Measurements from ENCODE around the gene AGER. TPM values are rescaled to one million over a fixed set of nuclear protein-coding genes. Genes with fewer than 3 reads are reported as not detected.
"Not testable (repeated sequence)": the region's sequence is repeated elsewhere in the genome, so short reads cannot be mapped to it uniquely, and the experiment has no call there.

The AGER gene
- total and polyA plus RNA-seq, 2 donors: 1.5 to 7.6 TPM

DNA sequence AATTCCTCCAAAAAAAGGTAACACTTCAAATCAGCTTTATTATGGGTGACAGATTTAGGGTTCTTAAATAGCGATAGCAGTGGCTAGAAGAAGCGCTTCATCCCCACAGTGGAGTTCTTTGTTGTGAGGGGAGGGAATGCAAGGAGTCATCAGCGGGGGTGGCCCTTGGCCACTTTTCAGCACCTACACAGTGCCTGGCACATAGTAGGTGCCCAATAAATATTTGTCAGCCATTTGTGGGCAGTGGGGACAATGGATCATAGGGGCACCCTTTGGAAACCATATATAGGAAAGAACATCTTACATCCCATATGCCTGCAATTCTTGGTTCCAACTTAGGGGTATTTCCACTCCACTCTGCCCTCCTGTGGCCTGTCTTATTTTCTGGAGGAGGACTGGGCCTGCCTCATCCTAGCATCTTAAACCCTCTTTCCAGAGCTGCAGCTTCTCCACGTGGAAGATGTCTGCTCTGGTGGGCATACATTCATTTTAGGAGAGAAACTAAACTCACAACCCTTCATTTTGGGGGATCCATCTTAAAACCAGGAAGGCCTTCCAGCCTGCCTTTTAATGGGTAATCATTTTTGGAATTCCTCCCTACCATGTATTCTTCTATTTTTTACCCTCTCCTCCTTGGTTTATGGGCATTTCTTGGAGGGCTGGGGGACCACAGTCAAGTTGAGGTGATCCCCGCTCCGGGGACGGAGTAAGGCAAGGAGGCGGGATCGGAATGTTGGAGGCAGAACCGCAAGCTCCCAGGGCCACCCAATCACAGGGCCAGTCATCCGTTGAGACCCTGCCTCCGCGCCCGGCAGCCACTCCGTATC is 11.0 kb upstream of the AGER start:
- no peaks in the 10 kb centered on the region for H3K4me1 ChIP-seq (ENCODE audit: insufficient read depth)
- DNase-seq (ENCODE audit: extremely low spot score): no peak

DNA sequence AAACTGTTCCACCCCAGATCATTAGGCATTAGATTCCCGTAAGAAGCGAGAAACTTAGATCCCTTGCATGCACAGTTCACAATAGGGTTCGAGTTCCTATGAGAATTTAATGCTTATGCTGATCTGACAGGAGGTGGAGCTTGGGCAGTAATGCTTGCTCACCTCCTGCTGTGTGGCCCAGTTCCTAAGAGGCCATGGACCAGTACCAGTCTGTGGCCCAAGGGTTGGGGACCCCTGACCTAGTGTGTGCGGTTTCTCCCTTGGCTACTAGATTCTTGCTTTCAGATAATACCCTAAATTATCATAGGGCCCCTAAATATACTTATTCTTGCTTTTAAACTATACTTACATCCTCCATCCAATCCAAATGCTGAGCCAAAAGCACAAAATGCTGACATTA is 10.3 kb upstream of the AGER start:
- WGBS: 93% methylated on average over 4 of the region's 4 CpGs
- DNase-seq (ENCODE audit: extremely low spot score): no peak
- Histone ChIP-seq H3K27ac (ENCODE audit: low read depth) (no peak overlapping the region), H3K36me3 (ENCODE audit: insufficient read depth) (no peaks in the 10 kb centered on the region), H3K4me3 (ENCODE audit: low read depth, low read length) (no peak overlapping the region), H3K4me1 (ENCODE audit: insufficient read depth) (no peaks in the 10 kb centered on the region)

More for the DNA sequence above, 11.0 kb upstream of the AGER start:
- H3K27ac ChIP-seq (ENCODE audit: low read depth): peak overlapping the region; percentile 76
- H3K4me3 ChIP-seq (ENCODE audit: low read depth, low read length): peak overlapping the region; percentile 6
- H3K36me3 ChIP-seq (ENCODE audit: insufficient read depth): no peaks in the 10 kb centered on the region
- WGBS: 15% methylated on average over 15 of the region's 15 CpGs

DNA sequence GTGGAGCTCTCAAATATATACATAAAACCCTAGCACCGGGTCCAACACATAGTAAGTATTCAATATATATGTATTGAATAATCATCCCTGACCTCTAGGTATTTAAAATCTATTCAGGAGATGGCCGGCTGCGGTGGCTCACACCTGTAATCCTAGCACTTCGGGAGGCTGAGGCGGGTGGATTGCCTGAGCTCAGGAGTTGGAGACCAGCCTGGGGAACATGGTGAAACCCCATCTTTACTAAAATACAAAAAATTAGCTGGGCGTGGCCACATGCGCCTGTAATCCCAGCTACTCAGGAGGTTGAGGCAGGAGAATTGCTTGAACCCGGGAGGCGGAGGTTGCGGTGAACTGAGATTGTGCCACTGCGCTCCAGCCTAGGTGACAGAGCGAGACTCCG is 9.0 kb upstream of the AGER start:
- not testable (repeated sequence) for H3K36me3 ChIP-seq (ENCODE audit: insufficient read depth); DNase-seq (ENCODE audit: extremely low spot score); H3K4me1 ChIP-seq (ENCODE audit: insufficient read depth); H3K4me3 ChIP-seq (ENCODE audit: low read depth, low read length); H3K27ac ChIP-seq (ENCODE audit: low read depth)
- WGBS: 78% methylated on average over 13 of the region's 13 CpGs

DNA sequence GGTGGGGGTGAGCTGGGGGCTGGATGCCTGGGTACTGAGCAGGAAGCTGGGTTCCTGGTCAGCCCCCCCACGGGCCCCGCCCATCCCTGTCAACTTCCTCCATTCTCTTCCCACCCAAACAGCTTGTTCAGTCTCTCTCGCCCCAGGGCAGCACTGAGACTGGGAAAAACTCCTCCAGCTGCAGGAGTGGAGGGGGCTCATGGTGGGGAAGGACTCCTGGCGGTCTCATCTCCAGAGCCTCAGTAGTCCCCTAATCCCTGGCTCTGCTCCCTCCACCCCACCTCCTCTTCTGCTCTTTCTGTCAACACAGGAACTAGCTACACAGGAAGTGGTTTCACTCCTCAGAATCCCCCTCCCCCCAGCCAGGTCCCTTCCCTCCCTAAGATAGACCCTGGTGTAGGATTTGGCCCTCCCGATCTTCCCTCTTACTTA is 8.6 kb upstream of the AGER start, which contains the start of gene GPSM3:
GPSM3 (minus strand) TSS at position 36 of the 432 bp plus-strand sequence. CDS start 130 bp downstream, outside the sequence.
- Histone ChIP-seq H3K4me1 (ENCODE audit: insufficient read depth) (no peaks in the 10 kb centered on the region), H3K27ac (ENCODE audit: low read depth) (peak within 1 kb of the TSS; percentile 90), H3K4me3 (ENCODE audit: low read depth, low read length) (peak within 1 kb of the TSS; percentile 42), H3K36me3 (ENCODE audit: insufficient read depth) (no peaks in the 10 kb centered on the region)
- DNase-seq (ENCODE audit: extremely low spot score): no peak
- 18% methylated on average over 5 of the region's 5 CpGs for WGBS

DNA sequence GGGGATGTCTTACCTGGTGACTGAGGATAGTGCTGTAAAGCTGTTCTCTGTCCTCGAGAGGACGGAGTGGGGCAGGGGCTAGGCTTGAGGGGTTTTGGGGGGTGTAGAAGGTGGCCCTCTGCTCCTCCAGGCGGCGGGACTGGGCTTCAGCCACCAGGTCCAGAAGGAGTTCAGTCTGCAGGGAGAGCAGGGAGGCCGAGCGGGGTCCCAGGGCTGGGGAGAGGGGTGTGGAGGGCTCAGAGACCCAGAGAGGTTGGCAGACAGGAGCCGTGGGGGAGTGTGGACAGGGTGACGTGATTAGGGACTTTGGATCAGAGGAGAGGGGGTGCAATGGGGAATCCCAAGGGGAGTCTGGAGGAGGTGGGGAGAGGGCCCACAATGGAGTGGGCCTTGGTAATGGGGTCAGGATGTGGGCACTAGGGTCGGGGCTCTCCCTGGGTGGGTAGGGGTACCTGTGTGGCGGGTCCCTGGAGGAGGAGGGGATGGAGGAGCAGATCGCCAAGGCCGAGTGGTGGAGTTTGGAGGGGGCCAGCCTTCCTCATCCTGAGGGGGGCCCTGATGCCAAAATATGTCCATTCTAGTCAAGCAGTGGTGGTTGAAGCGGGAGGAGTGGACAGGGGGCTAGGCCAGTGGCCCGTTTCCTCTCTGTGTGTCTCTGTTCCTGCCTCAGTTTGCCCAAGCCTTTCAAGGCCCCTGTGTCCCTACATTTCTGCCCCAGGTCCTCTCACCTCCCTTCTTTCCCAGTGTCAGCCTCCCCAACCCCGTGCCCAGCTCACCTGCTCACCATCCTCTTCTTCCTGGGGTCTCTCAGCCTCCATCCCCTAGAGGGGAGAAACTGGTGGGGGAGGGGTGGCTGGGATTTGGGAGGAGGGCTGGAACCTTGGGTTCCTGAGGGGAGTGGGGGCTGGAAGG is 7.9 kb upstream of the AGER start:
- H3K27ac ChIP-seq (ENCODE audit: low read depth): peak overlapping the region; percentile 90
- H3K4me3 ChIP-seq (ENCODE audit: low read depth, low read length): peak overlapping the region; percentile 42
- no peaks in the 10 kb centered on the region for H3K4me1 ChIP-seq (ENCODE audit: insufficient read depth)
- H3K36me3 ChIP-seq (ENCODE audit: insufficient read depth): no peaks in the 10 kb centered on the region
- WGBS: 70% methylated on average over 15 of the region's 15 CpGs
- DNase-seq (ENCODE audit: extremely low spot score): no peak

DNA sequence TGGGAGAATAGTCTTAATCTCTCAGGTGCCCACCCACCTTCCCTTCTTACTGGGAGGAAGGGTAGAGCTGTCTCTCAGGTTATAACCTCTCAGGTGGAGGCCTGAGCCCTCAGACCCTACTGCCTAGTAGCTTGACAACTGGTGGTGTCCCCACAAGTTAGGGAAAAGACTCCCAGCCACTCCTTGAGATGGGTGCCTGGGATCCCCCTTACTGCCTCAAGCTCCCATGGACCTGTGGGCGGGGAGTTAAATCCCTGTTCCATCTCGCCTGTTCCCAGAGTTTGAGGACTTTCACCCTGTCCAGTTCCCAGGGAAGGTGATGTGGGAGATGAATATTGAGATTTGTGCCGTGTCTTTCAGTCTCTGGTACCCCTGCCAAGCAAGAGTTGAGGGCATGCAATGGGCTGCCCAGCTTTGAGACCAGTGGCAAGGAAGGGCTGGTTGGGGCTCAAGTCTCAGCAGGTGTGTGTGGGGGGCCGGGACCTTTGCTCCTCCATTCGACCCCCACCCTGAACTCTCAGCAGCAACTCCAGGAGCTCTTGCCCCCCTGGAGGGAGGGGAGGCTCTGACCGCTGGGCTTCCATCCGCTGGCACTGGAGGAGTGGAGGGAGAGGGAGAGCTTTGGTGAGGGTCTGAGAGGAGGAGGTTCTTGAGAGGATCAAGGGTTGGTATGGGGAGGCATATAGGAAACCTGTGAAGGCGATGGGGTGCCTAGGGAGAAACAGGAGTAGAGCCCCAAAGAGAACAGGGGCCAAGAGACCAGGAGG is 7.0 kb upstream of the AGER start:
- WGBS: 74% methylated on average over 8 of the region's 8 CpGs
- Histone ChIP-seq H3K36me3 (ENCODE audit: insufficient read depth) (no peaks in the 10 kb centered on the region), H3K4me1 (ENCODE audit: insufficient read depth) (no peaks in the 10 kb centered on the region), H3K4me3 (ENCODE audit: low read depth, low read length) (peak overlapping the region; percentile 81), H3K27ac (ENCODE audit: low read depth) (peak overlapping the region; percentile 96)
- no peak for DNase-seq (ENCODE audit: extremely low spot score)

DNA sequence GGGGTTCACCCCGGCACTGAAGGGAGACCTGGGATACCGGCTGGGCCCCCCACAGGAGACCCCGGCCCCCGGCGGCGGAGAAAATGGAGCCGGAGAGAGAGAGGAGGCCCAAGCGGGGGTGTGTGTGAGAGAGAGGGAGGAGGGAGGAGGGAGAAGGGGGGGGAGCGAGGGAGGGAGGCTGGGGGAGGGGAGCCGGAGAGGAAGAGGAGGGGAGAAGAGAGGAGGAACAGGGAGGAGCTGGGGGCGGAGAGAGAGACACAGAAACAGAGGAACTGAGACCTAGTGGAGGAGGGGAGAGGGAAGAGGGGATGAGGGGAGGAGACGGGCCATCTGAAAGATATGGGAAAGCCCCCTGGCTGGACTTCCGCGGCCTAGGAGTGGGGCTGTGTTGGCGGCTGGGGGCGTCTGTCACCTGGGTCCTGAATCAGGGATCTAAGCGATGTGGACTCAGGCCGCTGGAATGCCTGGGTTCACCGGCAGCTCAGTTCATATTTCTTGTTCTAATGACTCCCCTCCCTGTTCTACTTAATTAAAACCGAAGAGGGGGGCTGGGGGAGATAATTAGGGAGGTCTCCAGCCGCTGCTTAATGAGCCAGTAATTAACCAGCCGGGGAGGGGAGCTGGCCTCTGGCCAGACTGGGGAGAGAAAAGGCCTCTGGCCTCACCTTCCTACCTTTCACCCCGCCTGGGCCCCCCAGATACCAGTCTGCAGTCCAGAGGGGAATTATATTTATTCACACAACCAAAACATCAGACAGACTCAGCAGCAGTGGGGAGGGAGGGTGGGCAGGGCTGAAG is 6.2 kb upstream of the AGER start, which contains the start of gene PBX2:
PBX2 (minus strand) TSS at position 149 of the 798 bp plus-strand sequence. CDS start 287 bp downstream, outside the sequence.
- WGBS: 2% methylated on average over 23 of the region's 23 CpGs
- Histone ChIP-seq H3K4me1 (ENCODE audit: insufficient read depth) (no peaks in the 10 kb centered on the region), H3K36me3 (ENCODE audit: insufficient read depth) (no peaks in the 10 kb centered on the region), H3K4me3 (ENCODE audit: low read depth, low read length) (peak within 1 kb of the TSS; percentile 81), H3K27ac (ENCODE audit: low read depth) (peak within 1 kb of the TSS; percentile 96)
- DNase-seq (ENCODE audit: extremely low spot score): peak; percentile 91

DNA sequence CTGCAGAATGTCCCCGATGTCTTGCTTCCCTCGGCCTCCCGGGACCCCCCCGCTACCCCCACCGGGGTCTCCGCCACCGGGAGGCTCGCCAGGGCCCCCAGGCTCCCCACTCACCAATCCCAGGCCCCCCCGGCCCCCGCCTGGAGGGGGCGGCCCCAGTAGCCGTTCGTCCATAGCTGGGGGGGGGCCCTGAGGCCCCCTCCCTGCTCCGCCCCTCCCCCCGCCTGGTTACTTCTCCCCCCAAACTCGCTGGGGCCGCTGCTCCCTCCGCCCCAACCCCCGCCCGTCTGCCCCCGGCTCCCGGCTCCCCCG is 5.6 kb upstream of the AGER start:
- Histone ChIP-seq H3K36me3 (ENCODE audit: insufficient read depth) (no peaks in the 10 kb centered on the region), H3K27ac (ENCODE audit: low read depth) (peak overlapping the region; percentile 81), H3K4me1 (ENCODE audit: insufficient read depth) (no peaks in the 10 kb centered on the region), H3K4me3 (ENCODE audit: low read depth, low read length) (peak overlapping the region; percentile 81)
- WGBS: 8% methylated on average over 23 of the region's 23 CpGs
- no peak for DNase-seq (ENCODE audit: extremely low spot score)

DNA sequence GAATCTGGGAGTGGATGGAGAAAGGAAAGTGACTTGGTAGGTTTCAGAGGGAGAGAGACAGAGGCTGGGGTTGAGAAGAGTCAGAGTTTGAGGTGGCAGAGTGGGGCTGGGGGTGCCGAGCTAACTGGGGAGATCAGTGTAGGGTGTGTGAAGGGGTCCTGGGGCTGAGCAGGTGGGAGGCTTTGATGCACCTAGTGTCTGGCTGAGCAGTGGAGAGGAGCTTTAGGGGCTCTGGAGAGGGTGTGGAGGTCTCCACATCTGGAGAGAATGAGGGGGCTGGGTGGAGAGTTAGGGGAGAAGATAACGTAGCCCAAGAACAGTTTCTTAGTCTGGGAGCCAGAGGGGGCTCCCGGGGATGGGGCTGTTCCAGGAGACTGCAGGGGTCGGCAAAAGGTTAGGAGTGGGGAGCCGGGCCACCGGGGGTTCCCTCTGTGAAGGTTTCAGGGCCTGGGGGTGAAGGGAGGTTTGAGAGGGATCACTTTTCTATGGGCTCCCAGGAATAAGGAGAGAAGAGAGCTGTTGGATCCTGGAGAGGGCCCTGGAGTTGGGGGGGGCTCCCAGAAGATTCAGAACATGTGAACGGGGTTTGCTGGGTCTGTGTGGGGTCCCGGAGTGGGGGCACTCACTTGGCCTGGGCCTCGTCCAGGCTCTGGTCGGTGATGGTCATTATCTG is 5.2 kb upstream of the AGER start:
- peak overlapping the region; percentile 81 for H3K27ac ChIP-seq (ENCODE audit: low read depth)
- H3K4me1 ChIP-seq (ENCODE audit: insufficient read depth): no peaks in the 10 kb centered on the region
- H3K36me3 ChIP-seq (ENCODE audit: insufficient read depth): no peaks in the 10 kb centered on the region
- H3K4me3 ChIP-seq (ENCODE audit: low read depth, low read length): peak overlapping the region; percentile 81
- WGBS: 2% methylated on average over 10 of the region's 10 CpGs
- DNase-seq (ENCODE audit: extremely low spot score): no peak

DNA sequence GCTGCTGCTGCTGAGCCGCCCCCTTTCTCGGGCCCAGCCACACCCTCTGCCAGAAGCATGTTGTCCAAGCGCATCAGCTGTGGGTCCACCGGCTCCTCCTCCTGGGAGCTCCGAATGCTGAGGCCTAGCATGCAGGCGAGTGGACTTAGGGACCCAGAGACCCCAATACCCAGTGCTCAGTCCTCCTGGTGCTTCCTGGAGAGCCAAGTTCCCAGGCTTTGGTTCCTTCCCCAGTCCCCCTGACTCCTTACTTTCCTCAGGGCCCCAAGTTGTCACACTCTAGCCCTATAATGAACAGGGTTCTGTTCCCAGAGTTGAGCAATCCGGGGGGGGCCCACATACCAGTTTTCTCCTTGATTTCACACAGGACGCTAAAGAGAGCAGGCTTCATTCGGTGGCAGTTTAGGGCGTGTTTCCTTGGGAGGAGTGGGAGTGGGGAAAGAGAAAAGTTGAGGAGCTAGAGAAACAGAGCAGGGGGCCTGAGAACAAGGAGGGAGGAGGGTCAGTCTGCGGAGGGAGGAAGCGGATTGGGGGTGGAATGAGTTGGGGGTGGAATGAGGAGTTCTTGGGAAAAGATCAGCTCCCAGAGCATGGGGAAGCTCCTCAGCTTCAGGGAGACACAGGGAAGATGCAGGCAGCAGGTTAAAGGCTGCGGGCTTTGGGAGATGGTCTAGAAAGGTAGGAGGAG is 4.5 kb upstream of the AGER start:
- H3K4me3 ChIP-seq (ENCODE audit: low read depth, low read length): peak overlapping the region; percentile 81
- H3K4me1 ChIP-seq (ENCODE audit: insufficient read depth): no peaks in the 10 kb centered on the region
- 11% methylated on average over 13 of the region's 13 CpGs for WGBS
- DNase-seq (ENCODE audit: extremely low spot score): no peak
- peak overlapping the region; percentile 81 for H3K27ac ChIP-seq (ENCODE audit: low read depth)
- no peaks in the 10 kb centered on the region for H3K36me3 ChIP-seq (ENCODE audit: insufficient read depth)

DNA sequence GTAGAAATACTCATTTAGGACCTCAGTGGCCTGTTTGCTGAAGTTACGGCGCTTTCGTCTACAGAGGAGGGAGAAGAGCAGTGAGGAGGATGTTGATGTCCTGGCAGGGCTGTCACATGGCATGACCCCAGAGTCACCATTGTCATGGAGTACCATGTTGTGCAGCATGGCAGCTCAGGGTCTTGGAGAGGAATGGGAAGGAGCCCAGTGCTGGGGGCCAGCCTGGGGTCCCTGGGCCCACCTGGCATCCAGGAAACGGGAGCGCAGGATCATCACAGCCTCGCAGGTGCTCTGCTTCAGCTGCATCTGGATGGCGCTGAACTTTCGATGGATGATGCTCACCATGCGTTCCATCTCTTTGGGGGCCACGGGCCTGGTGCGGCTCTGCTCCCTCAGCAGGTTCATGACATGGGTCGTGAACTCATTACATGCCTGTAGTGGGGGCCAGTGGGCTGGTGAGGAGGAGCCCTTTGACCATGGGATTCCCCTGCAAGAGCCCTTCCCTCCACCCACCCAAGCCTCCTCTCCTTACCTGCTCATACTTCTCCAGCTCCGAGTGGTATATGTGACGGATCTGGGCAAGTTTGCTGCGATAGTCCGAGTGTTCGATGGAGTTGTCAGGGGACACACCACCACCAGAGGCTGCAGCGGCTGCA is 3.8 kb upstream of the AGER start:
- not testable (repeated sequence) for H3K36me3 ChIP-seq (ENCODE audit: insufficient read depth); H3K4me3 ChIP-seq (ENCODE audit: low read depth, low read length); H3K4me1 ChIP-seq (ENCODE audit: insufficient read depth); DNase-seq (ENCODE audit: extremely low spot score); H3K27ac ChIP-seq (ENCODE audit: low read depth)
- WGBS: 58% methylated on average over 18 of the region's 18 CpGs
